Aortic smooth muscle cell (primary cell): ENCODE measurements around the gene LONP1. TPM values are rescaled to one million over a fixed set of nuclear protein-coding genes. Genes with fewer than 3 reads are reported as not detected.

Experiments used
- total RNA-seq: library from RNA; depleted of rRNA; stranded (reverse); fragments of >200 nt; gene quantifications from 2 replicates; pipeline ENCODE4 v1.2.3, GENCODE V29; 2014

LONP1 gene, protein sequence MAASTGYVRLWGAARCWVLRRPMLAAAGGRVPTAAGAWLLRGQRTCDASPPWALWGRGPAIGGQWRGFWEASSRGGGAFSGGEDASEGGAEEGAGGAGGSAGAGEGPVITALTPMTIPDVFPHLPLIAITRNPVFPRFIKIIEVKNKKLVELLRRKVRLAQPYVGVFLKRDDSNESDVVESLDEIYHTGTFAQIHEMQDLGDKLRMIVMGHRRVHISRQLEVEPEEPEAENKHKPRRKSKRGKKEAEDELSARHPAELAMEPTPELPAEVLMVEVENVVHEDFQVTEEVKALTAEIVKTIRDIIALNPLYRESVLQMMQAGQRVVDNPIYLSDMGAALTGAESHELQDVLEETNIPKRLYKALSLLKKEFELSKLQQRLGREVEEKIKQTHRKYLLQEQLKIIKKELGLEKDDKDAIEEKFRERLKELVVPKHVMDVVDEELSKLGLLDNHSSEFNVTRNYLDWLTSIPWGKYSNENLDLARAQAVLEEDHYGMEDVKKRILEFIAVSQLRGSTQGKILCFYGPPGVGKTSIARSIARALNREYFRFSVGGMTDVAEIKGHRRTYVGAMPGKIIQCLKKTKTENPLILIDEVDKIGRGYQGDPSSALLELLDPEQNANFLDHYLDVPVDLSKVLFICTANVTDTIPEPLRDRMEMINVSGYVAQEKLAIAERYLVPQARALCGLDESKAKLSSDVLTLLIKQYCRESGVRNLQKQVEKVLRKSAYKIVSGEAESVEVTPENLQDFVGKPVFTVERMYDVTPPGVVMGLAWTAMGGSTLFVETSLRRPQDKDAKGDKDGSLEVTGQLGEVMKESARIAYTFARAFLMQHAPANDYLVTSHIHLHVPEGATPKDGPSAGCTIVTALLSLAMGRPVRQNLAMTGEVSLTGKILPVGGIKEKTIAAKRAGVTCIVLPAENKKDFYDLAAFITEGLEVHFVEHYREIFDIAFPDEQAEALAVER
- 59.6 and 81.6 TPM in 2 replicates for total RNA-seq

GRCh38 chr19:5719961-5720790 is at the start of gene LONP1, which contains the start of gene CATSPERD:
Gene LONP1 (minus strand): TSS chr19:5720146. CDS start chr19:5720132, 14 bp downstream.
Gene CATSPERD (plus strand): TSS chr19:5720637. CDS start chr19:5720738, 101 bp downstream.

DNA sequence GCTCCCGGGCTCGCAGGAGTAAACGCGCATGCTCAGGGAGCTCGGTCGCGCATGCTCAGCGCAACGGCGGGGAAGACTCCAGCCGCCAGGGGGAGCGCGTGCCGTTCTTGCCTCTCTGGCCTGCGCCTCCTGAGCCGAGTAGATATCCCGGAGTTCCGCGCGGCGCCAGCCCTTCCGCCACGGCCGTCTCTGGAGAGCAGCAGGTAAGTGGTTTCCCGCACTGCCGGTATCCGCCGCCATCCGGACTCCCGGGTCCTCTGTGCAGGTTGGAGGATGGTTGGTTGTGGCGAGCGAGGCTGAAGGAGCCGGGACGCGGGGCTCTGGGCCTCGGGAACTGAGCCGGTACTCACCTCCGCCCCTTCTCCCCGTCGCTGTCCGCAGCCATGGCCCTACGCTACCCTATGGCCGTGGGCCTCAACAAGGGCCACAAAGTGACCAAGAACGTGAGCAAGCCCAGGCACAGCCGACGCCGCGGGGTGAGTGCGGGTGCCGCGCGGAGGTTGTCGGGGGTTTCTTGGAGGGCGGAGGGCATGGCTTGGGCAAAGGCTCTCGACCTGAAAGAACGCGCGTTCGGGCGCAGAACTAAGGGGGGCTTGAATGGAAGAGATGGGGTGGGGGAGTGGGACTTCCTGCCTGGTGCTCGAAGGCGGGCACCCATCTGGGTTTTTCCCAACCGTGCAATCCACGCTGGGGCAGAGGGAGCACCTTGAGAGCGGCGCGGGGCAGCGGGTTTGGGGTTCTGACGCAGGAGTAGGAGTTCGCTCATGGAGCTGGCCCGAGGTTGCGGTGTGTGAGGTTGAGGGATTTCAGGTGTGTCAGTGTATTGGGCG is 29.6 kb downstream of the LONP1 start, which contains the start of gene RPL36:
Gene RPL36, plus strand, starts transcription at position 171 of the 830 bp plus-strand sequence. Its CDS starts 213 bp downstream, at position 384.

GRCh38 chr19:5680437-5681368 is 39.2 kb downstream of the LONP1 start, which contains the start of the genes HSD11B1L and MICOS13:
Gene HSD11B1L (plus strand): TSS chr19:5681027. CDS start chr19:5684833, 3,806 bp downstream.
Gene MICOS13 (minus strand): TSS chr19:5680516. CDS start chr19:5680486, 30 bp downstream.

Other genes with a start within 250 kb of the LONP1 start
- gene TINCR, start 152.2 kb downstream of the LONP1 start, total RNA-seq, result 0.12 TPM in 1 of 2 replicates, not detected in the other
- 32.4 and 32.9 TPM in 2 replicates for gene SAFB2, start 97.4 kb downstream of the LONP1 start, total RNA-seq
- 39.4 and 56.7 TPM in 2 replicates for gene SAFB, start 97.1 kb downstream of the LONP1 start, total RNA-seq
- 43.5 and 51.8 TPM in 2 replicates for gene MICOS13, start 39.6 kb downstream of the LONP1 start, total RNA-seq
- gene HSD11B1L, start 39.1 kb downstream of the LONP1 start, total RNA-seq, result 9.1 and 9.6 TPM in 2 replicates
- gene RPL36, start 29.9 kb downstream of the LONP1 start, total RNA-seq, result 348 and 461 TPM in 2 replicates
- gene CATSPERD, start 491 bp upstream of the LONP1 start, total RNA-seq, result not detected in 2 replicates
- gene PRR22, start 64.6 kb upstream of the LONP1 start, total RNA-seq, result 0.26 and 0.37 TPM in 2 replicates
- 18.8 and 25.2 TPM in 2 replicates for gene DUS3L, start 71.0 kb upstream of the LONP1 start, total RNA-seq
- gene NRTN, start 84.9 kb upstream of the LONP1 start, total RNA-seq, result not detected in 2 replicates
- not detected in 2 replicates for gene FUT6, start 119.6 kb upstream of the LONP1 start, total RNA-seq
- gene FUT3, start 131.3 kb upstream of the LONP1 start, total RNA-seq, result not detected in 2 replicates
- gene FUT5, start 150.4 kb upstream of the LONP1 start, total RNA-seq, result not detected in 2 replicates
- 216 and 293 TPM in 2 replicates for gene NDUFA11, start 183.6 kb upstream of the LONP1 start, total RNA-seq
- 5.5 and 6.7 TPM in 2 replicates for gene VMAC, start 184.7 kb upstream of the LONP1 start, total RNA-seq
- gene CAPS, start 194.1 kb upstream of the LONP1 start, total RNA-seq, result 18.1 and 21.3 TPM in 2 replicates